Esophagus muscularis mucosa (tissue), 4 donors: ENCODE measurements around the gene PACSIN3. TPM values are rescaled to one million over a fixed set of nuclear protein-coding genes. Genes with fewer than 3 reads are reported as not detected.

ENCODE experiments used
- DNase-seq: peaks from one replicate; pipeline ENCODE4 v3.0.0-alpha.2; 2017; ENCODE audit errors: extremely low spot score
- H3K27ac ChIP-seq, 4 donors: fragments of 200-600 bp; sonication (generic); replicated peaks in 1 of 4; 1 replicate in 3 of 4; 2 replicates in 1 of 4; pipeline ENCODE4 v1.5.1; 2016 to 2019; ENCODE audit warnings: mild to moderate bottlenecking in 1 of 4
- H3K27me3 ChIP-seq, 4 donors: fragments of 200-600 bp; sonication (generic); one replicate each; pipeline versions ENCODE4 v1.5.1 to v1.6.0; 2016 to 2019
- H3K36me3 ChIP-seq, 4 donors: fragments of 200-600 bp; sonication (generic); one replicate each; pipeline ENCODE4 v1.5.1; 2016 to 2019
- H3K4me1 ChIP-seq, 4 donors: fragments of 200-600 bp; sonication (generic); one replicate each; pipeline ENCODE4 v1.5.1; 2016 to 2019
- H3K4me3 ChIP-seq, 4 donors: fragments of 200-600 bp; sonication (generic); 1 replicate in 2 of 4; 2 replicates in 2 of 4; pipeline ENCODE4 v1.5.1; 2016 to 2019; ENCODE audit warnings: mild to moderate bottlenecking in 4 of 4, moderate library complexity in 1 of 4
- H3K9me3 ChIP-seq, 4 donors: fragments of 200-600 bp; sonication (generic); 1 replicate in 3 of 4; 2 replicates in 1 of 4; pipeline ENCODE4 v1.5.1; 2016 to 2019
- CTCF ChIP-seq, 3 experiments: fragments of 200-600 bp in 2 of 3; fragments of 450-650 bp in 1 of 3; sonication (generic) in 2 of 3; IDR thresholded peaks; one replicate each; pipeline ENCODE4 v1.5.1; 2017 to 2019; ENCODE audit warnings: antibody characterized with exemption in 3 of 3, mild to moderate bottlenecking in 2 of 3, moderate library complexity in 1 of 3
- EP300 ChIP-seq: sonication (generic); formaldehyde crosslinking; IDR thresholded peaks from one replicate; pipeline ENCODE4 v1.6.1; 2017; ENCODE audit warnings: antibody characterized with exemption
- POLR2A ChIP-seq: fragments of 450-650 bp; IDR thresholded peaks from one replicate; pipeline ENCODE4 v1.6.1; 2017; ENCODE audit warnings: antibody characterized with exemption, moderate library complexity, mild to moderate bottlenecking, low read depth
- POLR2AphosphoS5 ChIP-seq, 2 donors: sonication (generic); formaldehyde crosslinking; IDR thresholded peaks; one replicate each; pipeline ENCODE4 v1.6.1; 2017; ENCODE audit warnings: antibody characterized with exemption in 2 of 2
- WGBS: methylation state at CpG from one replicate; pipeline ENCODE4 v1.1.5; 2018; 5-methylcytosine and 5-hydroxymethylcytosine counted together
- intact Hi-C: fragments of 100-400 bp; cut with DNase I; formaldehyde crosslinking; loops from one replicate; pipeline ENCODE4 v1.15.1; 2023
- total RNA-seq, 4 donors: library from RNA; depleted of rRNA; stranded (reverse); fragments of >200 nt; gene quantifications; one replicate each; pipeline versions ENCODE4 v1.1.0 to v1.2.1, GENCODE V29; 2016

The PACSIN3 gene
- total RNA-seq, 4 donors from 2014 or later, result 43.6 to 89.9 (median 56.0) TPM

GRCh38 chr11:47180006-47180787 is 6.0 kb downstream of the PACSIN3 start:
- H3K4me3 ChIP-seq, result no peak overlapping the region
- peaks cover 0 to 46% (median 29%) of the 10 kb centered on the region in 4 donors for H3K36me3 ChIP-seq
- no peak for DNase-seq
- intact Hi-C loops, result no loop called here
- no peaks in the 10 kb centered on the region for H3K9me3 ChIP-seq
- peaks cover 0 to 5% (median 0%) of the 10 kb centered on the region in 4 donors for H3K27me3 ChIP-seq
- 93% methylated on average over 30 of the region's 35 CpGs for WGBS
- peaks cover 50 to 65% (median 56%) of the 10 kb centered on the region in 4 donors for H3K4me1 ChIP-seq
- TF ChIP-seq POLR2A (no peak), EP300 (no peak), POLR2AphosphoS5 (IDR thresholded peaks at IDR 0.05) (no peak), CTCF (IDR thresholded peaks at IDR 0.05) (no peak)
- H3K27ac ChIP-seq, result peak overlapping the region in 1 of 4 donors; percentile 99

DNA sequence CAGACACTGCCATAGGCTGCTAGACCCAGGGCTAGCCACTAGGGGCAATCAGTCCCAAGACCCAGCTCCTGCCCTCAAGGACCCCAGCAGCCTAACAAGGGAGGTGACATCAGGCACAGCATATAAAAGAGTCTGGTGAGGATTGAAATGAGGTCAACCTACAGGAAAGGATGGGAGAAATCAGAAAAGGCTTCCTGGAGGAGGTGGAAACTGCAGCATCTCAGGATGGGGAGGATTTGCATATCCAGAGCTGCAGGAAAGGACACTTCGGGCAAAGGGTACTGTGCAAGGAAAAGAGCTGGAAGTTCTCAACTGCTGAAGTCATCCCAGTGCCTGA is 6.6 kb downstream of the PACSIN3 start:
- Histone ChIP-seq H3K4me1 (peaks cover 51 to 65% (median 56%) of the 10 kb centered on the region in 4 donors), H3K9me3 (no peaks in the 10 kb centered on the region), H3K27ac (peak overlapping the region in 2 of 4 donors; percentile 98 to 99), H3K36me3 (peaks cover 0 to 52% (median 35%) of the 10 kb centered on the region in 4 donors), H3K4me3 (no peak overlapping the region), H3K27me3 (no peaks in the 10 kb centered on the region)
- intact Hi-C loops, result loop anchor here (5.0 kb wide), 2 partner anchors 88 to 178 kb away; no protein-coding TSS in a partner anchor
- no peak for DNase-seq
- WGBS, result 100% methylated on average over 1 of the region's 1 CpG
- no peak for TF ChIP-seq EP300
- peak; percentile 14 to 50 (median 19) for TF ChIP-seq CTCF (IDR thresholded peaks at IDR 0.05)

DNA sequence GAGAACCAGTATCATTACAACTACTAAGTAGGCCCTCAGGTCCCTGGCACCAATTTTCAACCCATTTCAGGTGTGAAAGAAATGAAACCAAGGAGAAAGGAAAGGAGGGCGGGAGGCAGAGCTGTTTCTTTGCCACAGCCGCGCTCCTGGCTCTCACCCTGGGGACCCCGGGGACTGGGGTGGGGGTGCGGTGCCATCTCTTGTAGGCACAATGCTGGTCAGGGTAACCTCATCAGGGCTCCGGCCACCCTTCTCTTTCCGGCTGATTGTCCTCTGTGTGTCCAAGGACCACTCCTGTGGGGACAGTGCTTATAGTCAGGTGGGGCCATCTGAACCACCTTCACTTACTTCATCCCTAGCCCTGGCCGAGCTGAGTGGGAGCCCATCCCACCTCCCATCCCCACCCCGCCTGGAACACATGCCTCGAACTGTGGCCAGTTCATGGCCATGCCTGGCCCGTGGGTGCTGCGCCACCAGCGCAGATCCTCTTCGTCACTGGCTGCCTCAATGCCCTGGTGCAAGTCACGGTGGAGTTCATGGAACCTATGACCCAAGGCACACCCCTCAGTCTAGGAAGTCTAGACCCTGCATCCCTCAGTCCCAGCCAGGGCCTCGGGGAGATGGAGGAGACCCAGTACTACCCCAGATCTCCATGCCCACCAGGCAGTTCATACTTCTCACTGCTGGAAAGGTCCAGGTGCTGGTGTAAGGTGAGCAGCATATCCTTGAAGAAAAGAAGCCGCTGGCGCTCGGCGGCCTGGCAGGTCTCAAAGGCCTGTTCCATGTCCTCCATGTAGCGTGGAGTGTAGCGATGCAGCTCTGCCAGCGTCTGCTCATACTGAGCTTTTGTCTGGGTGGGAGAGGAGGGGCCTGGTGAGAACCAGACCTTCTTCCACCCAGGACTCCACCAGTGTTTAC is 7.2 kb downstream of the PACSIN3 start:
- TF ChIP-seq POLR2A (no peak), POLR2AphosphoS5 (IDR thresholded peaks at IDR 0.05) (no peak), EP300 (no peak), CTCF (IDR thresholded peaks at IDR 0.05) (no peak)
- Histone ChIP-seq H3K4me3 (no peak overlapping the region), H3K27ac (peak overlapping the region; percentile 98 to 99 (median 98)), H3K4me1 (peaks cover 50 to 62% (median 54%) of the 10 kb centered on the region in 4 donors), H3K9me3 (no peaks in the 10 kb centered on the region), H3K27me3 (no peaks in the 10 kb centered on the region), H3K36me3 (peaks cover under 1 to 55% (median 38%) of the 10 kb centered on the region in 4 donors)
- 94% methylated on average over 19 of the region's 23 CpGs for WGBS
- intact Hi-C loops, result loop anchor here (5.0 kb wide), 2 partner anchors 88 to 178 kb away; no protein-coding TSS in a partner anchor
- DNase-seq, result no peak

- Histone ChIP-seq H3K4me1 (peaks cover 52 to 62% (median 55%) of the 10 kb centered on the region in 4 donors), H3K27ac (peak overlapping the region; percentile 98 to 99 (median 98))
Observed at GRCh38 chr11:47178316-47178715, 7.9 kb downstream of the PACSIN3 start.

More at GRCh38 chr11:47178316-47178715, 7.9 kb downstream of the PACSIN3 start:
- WGBS, result 84% methylated on average over 11 of the region's 11 CpGs
- H3K27me3 ChIP-seq, result no peaks in the 10 kb centered on the region
- H3K4me3 ChIP-seq, result no peak overlapping the region
- no peak for DNase-seq
- intact Hi-C loops, result loop anchor here (5.0 kb wide), 2 partner anchors 89 to 179 kb away; no protein-coding TSS in a partner anchor
- TF ChIP-seq EP300 (no peak), CTCF (IDR thresholded peaks at IDR 0.05) (no peak), POLR2A (no peak), POLR2AphosphoS5 (IDR thresholded peaks at IDR 0.05) (no peak)
- no peaks in the 10 kb centered on the region for H3K9me3 ChIP-seq
- peaks cover 8 to 58% (median 45%) of the 10 kb centered on the region in 4 donors for H3K36me3 ChIP-seq
